Measurements from ENCODE around the gene MCC. TPM values are rescaled to one million over a fixed set of nuclear protein-coding genes. Genes with fewer than 3 reads are reported as not detected.
"Not testable (repeated sequence)": the region's sequence is repeated elsewhere in the genome, so short reads cannot be mapped to it uniquely, and the experiment has no call there.

The MCC gene
- total RNA-seq, 1 donor from 2014 or later: 46.1 TPM

GRCh38 chr5:113421693-113422092 is 66.6 kb downstream of the MCC start:
- Mint-ChIP-seq H3K4me3 (ENCODE audit: unreplicated experiment) (peak overlapping the region; percentile 31), H3K9me3 (ENCODE audit: unreplicated experiment) (peaks cover 4% of the 10 kb centered on the region), H3K27ac (ENCODE audit: unreplicated experiment) (peak overlapping the region; percentile 79), H3K36me3 (ENCODE audit: unreplicated experiment) (peaks cover 6% of the 10 kb centered on the region), H3K4me1 (ENCODE audit: low read depth, unreplicated experiment) (peaks cover 37% of the 10 kb centered on the region), H3K27me3 (ENCODE audit: unreplicated experiment) (peaks cover 8% of the 10 kb centered on the region)
- no peak for TF ChIP-seq CTCF (IDR thresholded peaks at IDR 0.05; ENCODE audit: partially characterized antibody, unreplicated experiment)
- DNase-seq: no peak

GRCh38 chr5:113405530-113405929 is 82.7 kb downstream of the MCC start:
- Mint-ChIP-seq H3K27me3 (ENCODE audit: unreplicated experiment) (no peaks in the 10 kb centered on the region), H3K36me3 (ENCODE audit: unreplicated experiment) (no peaks in the 10 kb centered on the region), H3K4me3 (ENCODE audit: unreplicated experiment) (no peak overlapping the region), H3K27ac (ENCODE audit: unreplicated experiment) (no peak overlapping the region), H3K9me3 (ENCODE audit: unreplicated experiment) (no peaks in the 10 kb centered on the region), H3K4me1 (ENCODE audit: low read depth, unreplicated experiment) (peaks cover 2% of the 10 kb centered on the region)
- DNase-seq: no peak
- TF ChIP-seq CTCF (IDR thresholded peaks at IDR 0.05; ENCODE audit: partially characterized antibody, unreplicated experiment): no peak

GRCh38 chr5:113404269-113404668 is 84.0 kb downstream of the MCC start:
- TF ChIP-seq CTCF (IDR thresholded peaks at IDR 0.05; ENCODE audit: partially characterized antibody, unreplicated experiment): no peak
- Mint-ChIP-seq H3K36me3 (ENCODE audit: unreplicated experiment) (no peaks in the 10 kb centered on the region), H3K4me3 (ENCODE audit: unreplicated experiment) (no peak overlapping the region), H3K27me3 (ENCODE audit: unreplicated experiment) (no peaks in the 10 kb centered on the region), H3K27ac (ENCODE audit: unreplicated experiment) (no peak overlapping the region), H3K4me1 (ENCODE audit: low read depth, unreplicated experiment) (peaks cover 2% of the 10 kb centered on the region), H3K9me3 (ENCODE audit: unreplicated experiment) (no peaks in the 10 kb centered on the region)
- no peak for DNase-seq

- H3K9me3 Mint-ChIP-seq (ENCODE audit: unreplicated experiment); H3K4me1 Mint-ChIP-seq (ENCODE audit: low read depth, unreplicated experiment); DNase-seq; H3K27ac Mint-ChIP-seq (ENCODE audit: unreplicated experiment); H3K4me3 Mint-ChIP-seq (ENCODE audit: unreplicated experiment); H3K36me3 Mint-ChIP-seq (ENCODE audit: unreplicated experiment); H3K27me3 Mint-ChIP-seq (ENCODE audit: unreplicated experiment): not testable (repeated sequence)
Observed at GRCh38 chr5:113397986-113398385, 90.3 kb downstream of the MCC start.

GRCh38 chr5:113397046-113397445 is 91.2 kb downstream of the MCC start:
- Mint-ChIP-seq H3K27me3 (ENCODE audit: unreplicated experiment) (no peaks in the 10 kb centered on the region), H3K4me3 (ENCODE audit: unreplicated experiment) (no peak overlapping the region), H3K27ac (ENCODE audit: unreplicated experiment) (no peak overlapping the region), H3K36me3 (ENCODE audit: unreplicated experiment) (no peaks in the 10 kb centered on the region), H3K9me3 (ENCODE audit: unreplicated experiment) (no peaks in the 10 kb centered on the region), H3K4me1 (ENCODE audit: low read depth, unreplicated experiment) (no peaks in the 10 kb centered on the region)
- TF ChIP-seq CTCF (IDR thresholded peaks at IDR 0.05; ENCODE audit: partially characterized antibody, unreplicated experiment): no peak
- no peak for DNase-seq

GRCh38 chr5:113394658-113395057 is 93.6 kb downstream of the MCC start:
- H3K36me3 Mint-ChIP-seq (ENCODE audit: unreplicated experiment): no peaks in the 10 kb centered on the region
- DNase-seq: no peak
- no peak overlapping the region for H3K4me3 Mint-ChIP-seq (ENCODE audit: unreplicated experiment)
- H3K9me3 Mint-ChIP-seq (ENCODE audit: unreplicated experiment): no peaks in the 10 kb centered on the region
- no peak overlapping the region for H3K27ac Mint-ChIP-seq (ENCODE audit: unreplicated experiment)
- no peak for TF ChIP-seq CTCF (IDR thresholded peaks at IDR 0.05; ENCODE audit: partially characterized antibody, unreplicated experiment)
- no peaks in the 10 kb centered on the region for H3K4me1 Mint-ChIP-seq (ENCODE audit: low read depth, unreplicated experiment)
- no peaks in the 10 kb centered on the region for H3K27me3 Mint-ChIP-seq (ENCODE audit: unreplicated experiment)
